B cell (primary cell): ENCODE data around the gene GAREM2. TPM values are rescaled to one million over a fixed set of nuclear protein-coding genes. Genes with fewer than 3 reads are reported as not detected.

Experiments
- ATAC-seq: fragments of 200-7000 bp; cut with Tn5 transposase; one replicate; pipeline ENCODE4 v1.10.0; 2021; ENCODE audit warnings: low read depth, mild to moderate bottlenecking, moderate number of reproducible peaks, moderate library complexity
- CTCF ChIA-PET: fragments of 350-600 bp; sonication (Branson Sonifier 250); formaldehyde crosslinking; loops from one replicate; lab custom pipeline; 2021; ENCODE audit warnings: antibody characterized with exemption, inconsistent platforms; lab: Charles Lee
- POLR2A ChIA-PET: fragments of 350-600 bp; sonication (Branson Sonifier 250); formaldehyde crosslinking; loops from one replicate; lab custom pipeline; 2021; ENCODE audit warnings: antibody characterized with exemption; lab: Charles Lee
- DNase-seq: peaks from one replicate; pipeline ENCODE4 v3.0.0; 2013
- H2AFZ ChIP-seq: 2 replicates; pipeline ENCODE4 v1.6.1; 2012; ENCODE audit warnings: mild to moderate bottlenecking, low read depth, low read length; ENCODE audit not compliant: insufficient read depth, poor library complexity, severe bottlenecking
- H3K27ac ChIP-seq, 2 donors: 1 replicate in 1 of 2; 2 replicates in 1 of 2; pipeline ENCODE4 v1.5.1; 2012 to 2013; ENCODE audit warnings: low read length in 2 of 2, mild to moderate bottlenecking in 2 of 2, moderate library complexity in 1 of 2
- H3K27me3 ChIP-seq, 4 experiments: fragments of 200-600 bp in 1 of 4; sonication (generic) in 1 of 4; replicated peaks in 1 of 4; 1 replicate in 2 of 4; 2 replicates in 2 of 4; pipeline versions ENCODE4 v1.6.1 to v1.7.0; 2013 to 2016; ENCODE audit warnings: low read length in 3 of 4, mild to moderate bottlenecking in 2 of 4, mixed read lengths in 1 of 4, moderate library complexity in 1 of 4; ENCODE audit not compliant: insufficient read depth in 4 of 4, control insufficient read depth in 3 of 4; ENCODE audit errors: control extremely low read depth in 1 of 4
- H3K36me3 ChIP-seq, 2 experiments: replicated peaks in 1 of 2; 1 replicate in 1 of 2; 2 replicates in 1 of 2; pipeline versions ENCODE4 v1.6.1 to v1.7.1; 2013; ENCODE audit warnings: low read length in 1 of 2; ENCODE audit not compliant: insufficient read depth in 2 of 2, control insufficient read depth in 1 of 2; ENCODE audit errors: control extremely low read depth in 1 of 2, extremely low read depth in 1 of 2
- H3K4me1 ChIP-seq, 2 donors: fragments of 200-600 bp in 1 of 2; sonication (generic) in 1 of 2; 1 replicate in 1 of 2; 2 replicates in 1 of 2; pipeline versions ENCODE4 v1.5.1 to v1.6.1; 2013 to 2017; ENCODE audit warnings: low read length in 2 of 2; ENCODE audit not compliant: control insufficient read depth in 2 of 2, insufficient read depth in 2 of 2
- H3K4me2 ChIP-seq: replicated peaks from 2 replicates; pipeline ENCODE3; 2012; ENCODE audit warnings: mild to moderate bottlenecking, low read depth, low read length; ENCODE audit not compliant: poor library complexity, severe bottlenecking
- H3K4me3 ChIP-seq, 5 experiments: fragments of 200-600 bp in 1 of 5; sonication (generic) in 1 of 5; 1 replicate in 3 of 5; 2 replicates in 2 of 5; pipeline versions ENCODE4 v1.5.1 to v1.7.0; 2011 to 2016; ENCODE audit warnings: low read length in 4 of 5, mild to moderate bottlenecking in 4 of 5, low read depth in 2 of 5, control low read depth in 1 of 5, moderate library complexity in 1 of 5; ENCODE audit not compliant: insufficient read depth in 1 of 5; ENCODE audit errors: control extremely low read depth in 1 of 5, extremely low read depth in 1 of 5
- H3K79me2 ChIP-seq: fragments of 200-600 bp; sonication (generic); one replicate; pipeline ENCODE4 v1.6.0; 2016; ENCODE audit warnings: low read length; ENCODE audit not compliant: control insufficient read depth, insufficient read depth
- H3K9ac ChIP-seq: fragments of 200-600 bp; sonication (generic); 2 replicates; pipeline ENCODE4 v1.6.1; 2017; ENCODE audit warnings: mild to moderate bottlenecking, low read length, moderate library complexity
- H3K9me3 ChIP-seq, 3 donors: one replicate each; pipeline versions ENCODE4 v1.6.1 to v1.7.1; 2013; ENCODE audit warnings: low read length in 2 of 3; ENCODE audit not compliant: control insufficient read depth in 2 of 3, insufficient read depth in 1 of 3; ENCODE audit errors: control extremely low read depth in 1 of 3
- H4K20me1 ChIP-seq: 2 replicates; pipeline ENCODE4 v1.6.0; 2012; ENCODE audit warnings: mild to moderate bottlenecking, low read length; ENCODE audit not compliant: insufficient read depth, control insufficient read depth, poor library complexity, severe bottlenecking
- H3K27ac Mint-ChIP-seq: one replicate; pipeline ENCODE4 v1.8.0; 2021; ENCODE audit warnings: mixed read lengths
- H3K27me3 Mint-ChIP-seq: one replicate; pipeline ENCODE4 v1.8.0; 2021; ENCODE audit warnings: mixed read lengths
- H3K4me1 Mint-ChIP-seq: one replicate; pipeline ENCODE4 v1.8.0; 2021; ENCODE audit warnings: mixed read lengths
- H3K4me3 Mint-ChIP-seq: one replicate; pipeline ENCODE4 v1.8.0; 2021; ENCODE audit warnings: mixed read lengths
- H3K9me3 Mint-ChIP-seq: one replicate; pipeline ENCODE4 v1.8.0; 2022; ENCODE audit warnings: mixed read lengths; ENCODE audit not compliant: insufficient read depth
- EZH2 ChIP-seq: IDR thresholded peaks from 2 replicates; pipeline ENCODE4 v1.6.1; 2012; ENCODE audit warnings: borderline replicate concordance, low read depth, mild to moderate bottlenecking, moderate library complexity, low read length; ENCODE audit not compliant: insufficient read depth, poor library complexity, severe bottlenecking
- WGBS: methylation state at CpG from one replicate; pipeline ENCODE4 v1.1.5; 2013; ENCODE audit warnings: missing lambda C conversion rate; ENCODE audit not compliant: insufficient coverage; 5-methylcytosine and 5-hydroxymethylcytosine counted together
- intact Hi-C: fragments of 100-400 bp; cut with micrococcal nuclease; formaldehyde crosslinking; loops from one replicate; pipeline ENCODE4 v1.10.0; 2022
- polyA plus RNA-seq: library from polyadenylated mRNA; depleted of rRNA; stranded (reverse); fragments of >200 nt; gene quantifications from 2 replicates; pipeline ENCODE4 v1.2.3, GENCODE V29; 2012
- total RNA-seq, 2 donors: library from RNA; stranded (reverse); fragments of 120-200 nt in 1 of 2; gene quantifications; 1 replicate in 1 of 2; 2 replicates in 1 of 2; pipeline versions ENCODE4 v1.2.3 to v1.2.4, GENCODE V29; 2013 to 2022
- TF ChIP-seq, protein P1 (sequence below): fragments of 200-600 bp; IDR thresholded peaks from one replicate; pipeline ENCODE4 v1.8.0; 2022; ENCODE audit warnings: antibody characterized with exemption, mild to moderate bottlenecking

GAREM2 gene
- total and polyA plus RNA-seq, 2 donors (not counting 1 experiment from before 2014, with no cell fraction given): 0.27 to 1.7 TPM

DNA sequence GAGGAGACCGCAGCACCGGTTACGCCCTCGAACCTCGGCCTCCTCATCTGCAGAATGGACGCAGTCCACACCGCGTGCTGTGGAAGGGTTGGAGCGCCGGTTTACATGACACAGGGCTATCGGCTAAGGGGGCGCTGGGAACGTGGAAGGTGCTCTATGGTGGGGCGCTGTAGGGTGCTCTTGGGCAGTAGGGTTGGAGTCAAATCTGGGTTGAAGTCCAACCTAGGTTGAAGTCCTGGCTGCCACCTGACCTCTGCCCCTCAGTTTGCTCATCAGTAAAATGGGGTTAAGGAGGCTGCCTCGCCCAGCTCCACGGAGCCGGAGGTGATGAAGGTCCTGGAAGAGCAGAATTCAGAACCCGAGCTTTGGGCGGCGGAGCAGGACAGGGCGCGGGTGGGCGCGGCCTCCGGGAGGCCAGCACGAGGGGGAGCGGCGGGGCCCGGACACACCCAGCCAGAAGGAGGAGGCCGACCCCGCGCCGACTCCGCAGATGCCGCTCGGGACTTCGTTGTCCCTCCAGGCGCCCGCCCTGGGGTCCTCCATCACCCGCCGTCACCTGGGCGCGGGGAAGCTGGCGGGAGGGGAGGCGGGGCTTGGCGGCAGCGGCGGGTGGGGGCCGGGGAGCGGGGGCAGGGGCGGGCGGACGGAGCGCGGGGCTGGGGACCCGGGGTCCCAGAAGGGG, 558 bp upstream of the GAREM2 start:
- peak overlapping the region; percentile 61 for H3K9ac ChIP-seq
- H3K27me3 ChIP-seq: peaks cover 0 to 48% (median 22%) of the 10 kb centered on the region in 4 experiments
- Mint-ChIP-seq H3K27me3 (peaks cover 39% of the 10 kb centered on the region), H3K9me3 (no peaks in the 10 kb centered on the region), H3K4me3 (peak overlapping the region; percentile 83), H3K27ac (peak overlapping the region; percentile 53), H3K4me1 (peaks cover 14% of the 10 kb centered on the region)
- CTCF ChIA-PET: interaction anchor here (0.6 to 0.9 kb wide), 3 partner anchors 12 to 222 kb away, joined by 3 to 6 read pairs (median 4); no protein-coding TSS in a partner anchor
- H3K79me2 ChIP-seq: no peaks in the 10 kb centered on the region
- H3K27ac ChIP-seq: no peak overlapping the region
- TF ChIP-seq, protein P1, sequence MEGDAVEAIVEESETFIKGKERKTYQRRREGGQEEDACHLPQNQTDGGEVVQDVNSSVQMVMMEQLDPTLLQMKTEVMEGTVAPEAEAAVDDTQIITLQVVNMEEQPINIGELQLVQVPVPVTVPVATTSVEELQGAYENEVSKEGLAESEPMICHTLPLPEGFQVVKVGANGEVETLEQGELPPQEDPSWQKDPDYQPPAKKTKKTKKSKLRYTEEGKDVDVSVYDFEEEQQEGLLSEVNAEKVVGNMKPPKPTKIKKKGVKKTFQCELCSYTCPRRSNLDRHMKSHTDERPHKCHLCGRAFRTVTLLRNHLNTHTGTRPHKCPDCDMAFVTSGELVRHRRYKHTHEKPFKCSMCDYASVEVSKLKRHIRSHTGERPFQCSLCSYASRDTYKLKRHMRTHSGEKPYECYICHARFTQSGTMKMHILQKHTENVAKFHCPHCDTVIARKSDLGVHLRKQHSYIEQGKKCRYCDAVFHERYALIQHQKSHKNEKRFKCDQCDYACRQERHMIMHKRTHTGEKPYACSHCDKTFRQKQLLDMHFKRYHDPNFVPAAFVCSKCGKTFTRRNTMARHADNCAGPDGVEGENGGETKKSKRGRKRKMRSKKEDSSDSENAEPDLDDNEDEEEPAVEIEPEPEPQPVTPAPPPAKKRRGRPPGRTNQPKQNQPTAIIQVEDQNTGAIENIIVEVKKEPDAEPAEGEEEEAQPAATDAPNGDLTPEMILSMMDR: no peak
- TF ChIP-seq EZH2: no peak
- intact Hi-C loops: no loop called here
- H3K36me3 ChIP-seq: no peaks in the 10 kb centered on the region
- peak overlapping the region in 3 of 5 experiments; percentile 37 to 63 (median 47) for H3K4me3 ChIP-seq
- ATAC-seq: no peak
- peak overlapping the region; percentile 74 for H2AFZ ChIP-seq
- peaks cover 0 to 15% (median 0%) of the 10 kb centered on the region in 3 donors for H3K9me3 ChIP-seq
- 22% methylated on average over 44 of the region's 56 CpGs for WGBS
- POLR2A ChIA-PET: interaction anchor here (1.0 kb wide), 1 partner anchor 13 kb away, joined by 5 read pairs; no protein-coding TSS in a partner anchor
- no peaks in the 10 kb centered on the region for H4K20me1 ChIP-seq
- peaks cover 14 to 20% of the 10 kb centered on the region in 2 donors for H3K4me1 ChIP-seq
- DNase-seq: peak; percentile 41
- H3K4me2 ChIP-seq: peak overlapping the region; percentile 84
